GM19328 (cell line): Measurements from ENCODE around the gene RYR3.

Source experiments
- ATAC-seq: cut with Tn5 transposase; IDR thresholded peaks from one replicate; pipeline ENCODE4 v1.9.1; 2021; ENCODE audit warnings: mild to moderate bottlenecking, moderate library complexity; ENCODE audit not compliant: unreplicated experiment

RYR3 gene

DNA sequence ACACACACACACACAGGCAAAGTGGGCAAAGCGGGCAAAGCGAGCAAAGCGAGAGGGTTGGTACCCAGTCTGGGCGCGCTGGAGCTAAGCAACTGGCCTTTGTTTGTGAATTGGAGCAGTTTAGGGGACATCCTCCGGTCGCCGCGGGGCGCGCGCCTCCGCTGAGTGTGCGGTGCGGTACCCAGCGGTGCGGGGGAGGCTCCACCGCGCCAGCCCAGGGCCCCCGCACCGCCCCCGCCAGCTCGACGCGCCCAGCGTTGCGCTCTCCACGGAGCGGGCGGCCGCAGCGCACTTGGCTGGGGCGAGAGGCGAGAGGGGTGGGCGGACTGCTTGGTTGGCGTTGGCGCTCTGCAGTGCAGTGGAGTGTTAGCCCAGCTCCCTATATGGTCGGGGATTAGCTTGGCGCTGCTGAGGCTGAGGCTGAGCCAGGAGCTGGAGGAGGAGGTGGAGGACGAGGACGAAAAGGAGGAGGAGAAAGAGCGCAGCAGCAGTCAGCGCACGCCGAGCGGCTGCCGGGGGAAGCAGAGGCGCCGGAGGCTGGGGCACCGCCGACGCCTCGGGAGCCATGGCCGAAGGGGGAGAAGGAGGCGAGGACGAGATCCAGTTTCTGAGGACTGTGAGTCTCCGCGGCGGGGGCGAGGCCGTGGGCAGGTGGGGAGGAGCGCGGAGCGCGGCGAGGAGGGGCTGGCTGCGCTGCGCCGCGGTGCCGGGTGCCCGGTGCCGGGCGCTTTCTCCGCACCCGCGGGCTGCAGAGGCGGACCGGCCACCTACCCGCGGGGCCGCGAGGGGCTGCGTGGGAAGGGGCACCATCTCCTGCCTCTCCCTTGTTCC, at the start of gene RYR3:
RYR3 (plus strand) TSS at position 487 of the 831 bp plus-strand sequence; CDS start at position 566, 79 bp downstream.
- no peak for ATAC-seq

DNA sequence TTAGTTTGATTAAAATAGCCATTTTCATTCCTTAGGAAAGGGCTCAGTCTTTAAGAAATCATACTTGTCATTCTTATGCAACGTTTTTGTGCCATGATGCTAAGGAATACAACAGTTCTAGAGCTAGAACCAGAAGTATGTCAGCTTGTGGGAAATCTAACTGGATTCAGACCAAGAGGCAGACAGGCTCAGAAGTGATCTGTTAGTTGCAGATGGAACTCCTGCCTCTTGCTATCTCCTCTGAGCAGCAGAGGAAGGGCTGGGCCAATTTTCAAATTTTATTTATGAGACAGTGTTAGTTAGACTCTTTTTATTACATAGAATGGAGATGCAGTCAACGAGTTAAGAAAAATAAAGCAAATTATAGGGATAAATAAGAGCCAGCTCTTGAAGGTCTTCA, 48.5 kb upstream of the RYR3 start:
- ATAC-seq: no peak

DNA sequence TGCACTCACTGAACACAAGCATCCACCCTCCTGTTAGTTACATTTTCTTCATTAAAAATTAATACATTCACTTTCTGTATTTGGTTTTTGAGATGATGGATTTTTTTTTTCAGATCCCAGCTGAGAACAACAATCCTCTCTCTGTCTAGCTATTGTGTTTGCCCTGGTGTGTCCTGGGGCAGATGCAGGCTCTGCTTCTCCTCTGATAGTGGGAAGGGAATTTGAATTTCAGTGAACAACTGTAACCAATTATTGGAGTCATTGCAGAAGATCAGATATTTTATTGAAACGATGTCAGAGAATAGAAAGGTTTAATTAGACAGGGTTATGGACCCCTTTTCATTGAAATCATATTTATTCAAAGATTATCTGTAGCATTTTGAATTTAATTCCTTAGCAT, 33.1 kb upstream of the RYR3 start:
- no peak for ATAC-seq

DNA sequence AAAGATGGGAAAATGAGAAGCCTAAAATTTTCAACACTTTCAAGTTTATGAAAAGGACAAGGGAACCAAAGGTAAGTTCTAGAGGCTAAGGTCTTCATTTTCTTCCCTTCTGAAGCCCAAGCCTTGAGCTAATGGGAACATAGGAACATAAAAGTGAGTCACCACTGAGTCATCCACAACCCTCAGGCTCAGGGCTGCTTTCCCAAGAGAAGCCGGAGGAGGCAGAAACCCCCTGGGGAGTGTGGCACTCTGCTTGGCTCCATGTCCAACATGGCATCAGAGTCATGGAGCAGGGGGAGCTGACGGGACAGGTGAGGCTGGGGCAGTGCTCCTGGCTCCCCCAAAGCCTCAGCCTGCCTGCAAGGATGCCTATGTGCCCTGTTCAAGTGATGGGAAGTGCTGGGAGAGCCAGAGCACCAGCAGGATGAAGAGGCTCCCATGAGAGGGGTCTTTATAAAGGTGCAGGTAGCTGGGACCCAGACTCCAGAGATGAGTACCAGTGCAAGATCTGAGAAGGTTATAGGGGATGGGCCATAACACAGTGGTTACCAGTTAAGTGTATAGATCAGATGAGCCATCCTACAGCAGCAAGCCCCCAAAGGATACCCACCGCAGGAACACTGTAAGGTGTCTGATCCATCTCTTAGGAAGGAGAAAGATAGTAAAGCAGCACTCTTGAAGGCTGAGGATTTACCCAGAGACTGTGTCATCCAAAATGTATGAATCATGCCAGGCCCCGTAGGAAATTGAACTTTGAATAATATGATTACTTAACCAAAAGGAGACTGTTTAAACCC, 31.8 kb upstream of the RYR3 start:
- ATAC-seq: no peak

DNA sequence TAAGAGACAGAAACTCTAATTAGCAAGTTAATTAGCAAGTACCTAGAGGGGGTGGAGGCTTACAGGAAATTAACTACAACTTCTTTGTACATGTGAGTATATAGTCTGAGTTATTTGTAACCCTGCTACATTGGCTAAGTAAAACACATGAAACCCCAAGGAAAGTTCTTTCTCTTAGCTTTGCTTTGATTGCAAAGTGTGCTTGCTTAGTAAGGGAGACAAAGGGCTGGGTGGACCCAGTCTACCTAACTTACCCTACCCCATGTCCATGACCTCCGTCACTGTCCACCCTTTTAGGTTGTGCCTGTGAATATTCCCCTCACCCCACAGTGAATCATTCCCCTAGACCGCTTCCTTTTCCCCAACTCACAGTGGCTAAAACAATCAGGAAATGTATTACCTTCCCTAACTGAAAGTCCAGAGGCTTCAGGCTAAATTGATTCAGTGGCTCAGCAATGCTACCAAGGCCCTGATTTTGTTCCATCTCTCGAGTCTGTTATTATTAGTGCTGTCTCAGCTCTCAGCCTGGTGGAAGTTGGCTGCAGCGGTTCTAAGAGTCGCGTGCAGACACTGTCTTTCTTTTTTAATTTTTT, 31.1 kb upstream of the RYR3 start:
- no peak for ATAC-seq

DNA sequence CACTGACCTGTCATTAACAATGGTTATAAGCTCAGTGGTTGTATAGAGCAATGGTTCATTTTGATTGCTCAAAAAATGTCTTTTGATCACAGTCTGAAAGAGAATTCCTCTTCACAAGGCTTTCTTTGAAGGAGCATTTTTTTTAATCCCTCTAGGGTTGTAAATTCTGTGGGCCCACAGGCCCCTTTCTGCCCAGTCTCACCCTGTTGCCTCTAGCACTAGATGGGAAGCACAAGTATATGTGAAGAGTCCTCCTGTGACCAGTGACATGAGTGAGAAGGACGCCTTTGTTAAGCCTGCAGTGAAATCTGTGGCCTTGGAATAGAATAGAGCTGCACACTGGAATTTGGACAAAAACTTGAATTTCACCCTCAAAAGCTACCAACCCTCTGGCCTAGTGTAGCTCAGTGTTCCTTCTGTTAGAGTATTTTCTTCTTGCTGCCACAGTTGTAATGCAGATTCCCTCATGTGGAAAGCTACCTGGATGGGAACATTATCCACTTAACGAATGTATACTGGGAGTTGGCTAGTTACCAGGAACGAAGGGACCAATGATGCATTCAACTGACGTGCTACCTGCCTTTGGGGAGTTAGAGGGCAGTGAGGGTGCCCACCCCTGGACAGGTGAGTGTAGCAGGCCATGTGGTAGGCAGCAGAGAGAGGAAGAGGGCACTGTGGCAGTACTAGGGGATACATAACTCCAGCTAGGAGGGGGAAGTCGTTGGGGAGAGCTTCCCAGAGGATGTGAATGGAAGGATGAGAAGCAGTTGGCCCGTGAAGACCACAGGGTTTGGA, 28.3 kb upstream of the RYR3 start:
- no peak for ATAC-seq

DNA sequence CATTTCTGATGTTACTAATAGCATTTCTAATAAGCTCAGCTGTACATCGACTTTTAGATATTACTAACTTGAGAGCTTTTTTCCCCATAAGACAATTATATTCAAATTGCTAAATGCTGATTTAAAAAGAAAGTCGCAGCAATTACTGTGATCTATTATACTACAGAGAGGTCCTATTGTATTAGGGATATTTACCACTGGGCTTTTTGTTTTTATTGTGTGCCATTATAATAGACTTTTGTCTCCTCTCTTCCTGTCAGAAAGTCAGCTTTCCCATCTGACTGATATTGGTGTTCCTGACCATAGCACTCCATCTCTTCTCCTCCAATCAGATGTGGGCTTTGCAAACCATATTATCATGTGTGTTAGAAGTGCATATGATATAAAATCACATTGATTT, 27.2 kb upstream of the RYR3 start:
- ATAC-seq: no peak

DNA sequence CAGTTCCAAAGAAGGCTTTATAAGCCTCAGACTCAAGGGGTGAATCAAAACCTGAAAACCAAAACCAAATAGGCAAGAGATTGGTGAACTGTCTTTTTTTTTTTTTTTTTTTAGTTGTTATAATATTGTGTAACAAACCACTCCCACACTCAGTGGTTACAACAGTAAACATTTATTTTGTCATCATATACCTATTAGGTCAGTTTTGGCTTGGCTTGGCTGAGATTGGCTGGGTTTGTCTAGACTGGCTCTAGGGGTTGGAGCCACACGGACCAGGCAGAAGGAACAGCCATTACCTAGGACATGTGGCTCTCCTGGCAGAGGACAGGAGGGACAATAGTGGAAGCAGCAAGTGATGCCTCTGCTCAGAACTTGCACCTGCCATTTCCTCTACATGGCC, 26.4 kb upstream of the RYR3 start:
- ATAC-seq: no peak

DNA sequence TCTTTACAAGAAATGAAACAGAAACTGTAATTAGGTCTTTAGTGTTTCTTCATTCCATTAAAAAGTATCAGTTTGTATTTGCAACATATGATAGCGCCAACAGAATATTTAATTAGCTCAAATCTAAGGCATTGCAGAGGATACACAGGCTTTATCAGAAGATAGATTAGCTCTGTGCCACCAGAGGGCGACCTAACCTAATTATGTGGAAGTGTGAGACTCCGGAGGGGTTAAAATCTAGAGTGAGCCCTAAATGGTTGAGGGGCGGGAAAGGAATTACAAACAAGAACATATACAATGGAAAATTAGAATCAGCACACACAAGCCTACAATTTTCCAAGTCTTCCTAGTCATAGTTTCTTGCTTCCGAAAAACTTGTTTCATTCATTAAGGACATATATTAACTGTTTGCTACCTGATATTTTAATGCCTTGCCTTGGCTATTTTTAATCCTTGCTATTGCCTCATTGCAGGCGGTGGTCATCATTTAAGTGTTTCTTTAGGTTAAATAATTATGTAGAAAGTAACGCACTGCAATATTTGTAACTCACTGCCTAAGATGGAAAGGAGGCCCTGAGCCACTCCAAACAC, 18.0 kb upstream of the RYR3 start:
- no peak for ATAC-seq

DNA sequence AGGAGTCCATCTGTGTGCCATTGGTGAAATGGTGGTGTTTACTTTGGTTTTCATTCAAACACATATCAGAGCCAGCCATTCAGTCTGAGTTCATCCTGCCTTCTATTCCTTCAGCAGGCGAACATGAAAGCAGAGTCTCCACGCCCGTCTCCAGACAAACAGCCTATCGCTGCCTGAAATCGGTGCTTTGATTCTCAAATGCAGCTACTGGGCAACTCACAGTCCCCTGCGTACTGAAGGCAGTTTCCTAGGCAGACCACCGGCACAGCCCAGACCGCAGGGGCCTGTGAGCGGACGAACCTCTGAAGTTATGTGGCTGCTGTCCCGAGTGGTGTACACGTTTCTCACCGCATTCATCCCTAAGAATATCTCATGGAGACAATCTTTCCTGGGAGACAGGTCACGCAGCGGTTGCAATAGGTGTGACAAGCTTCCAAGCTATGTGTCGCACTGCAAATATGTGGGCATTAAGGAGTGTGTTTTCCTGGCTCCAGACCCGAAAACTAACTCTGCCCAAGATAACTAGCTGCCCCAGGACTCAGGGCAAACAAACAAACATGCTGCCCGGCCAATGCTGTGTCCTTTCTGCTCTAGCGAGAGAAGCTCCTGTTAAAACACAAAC, 16.9 kb upstream of the RYR3 start:
- ATAC-seq: no peak

DNA sequence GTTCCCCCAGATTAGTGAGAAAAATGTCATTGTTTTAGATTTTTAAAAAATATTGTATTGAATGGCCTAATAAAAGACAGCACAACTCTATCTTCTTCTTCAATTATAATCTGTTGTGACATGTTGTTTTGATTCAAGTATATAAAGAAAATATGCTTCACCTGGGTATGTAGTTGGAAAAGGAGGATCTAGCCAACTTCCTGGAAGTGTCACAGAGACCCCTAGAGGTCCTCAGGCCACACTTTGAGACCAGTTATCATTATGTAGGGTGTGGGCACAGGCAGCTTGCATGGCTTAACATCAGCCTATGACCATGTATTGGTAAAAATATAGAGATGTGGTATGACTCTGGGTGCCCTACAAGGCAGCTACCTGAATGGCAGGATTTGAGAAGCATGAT, 14.7 kb upstream of the RYR3 start:
- no peak for ATAC-seq

DNA sequence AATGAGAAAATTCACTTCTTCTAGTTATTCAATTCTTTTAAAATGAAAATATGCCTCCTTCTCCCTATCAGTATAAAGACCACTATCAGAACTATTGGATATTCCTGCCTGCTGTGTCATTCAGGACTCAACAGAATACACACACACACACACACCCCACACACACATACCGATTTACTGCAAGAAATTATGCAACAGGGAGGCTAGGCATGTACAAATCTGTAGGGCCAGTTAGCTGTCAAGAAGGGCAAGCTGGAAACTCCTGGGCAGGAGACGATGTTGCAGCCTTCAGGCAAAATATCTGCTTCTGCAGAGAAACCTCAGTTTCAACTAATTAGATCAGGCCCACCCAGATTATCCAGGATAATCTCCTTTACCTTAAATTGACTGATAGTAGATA, 13.9 kb upstream of the RYR3 start:
- no peak for ATAC-seq

DNA sequence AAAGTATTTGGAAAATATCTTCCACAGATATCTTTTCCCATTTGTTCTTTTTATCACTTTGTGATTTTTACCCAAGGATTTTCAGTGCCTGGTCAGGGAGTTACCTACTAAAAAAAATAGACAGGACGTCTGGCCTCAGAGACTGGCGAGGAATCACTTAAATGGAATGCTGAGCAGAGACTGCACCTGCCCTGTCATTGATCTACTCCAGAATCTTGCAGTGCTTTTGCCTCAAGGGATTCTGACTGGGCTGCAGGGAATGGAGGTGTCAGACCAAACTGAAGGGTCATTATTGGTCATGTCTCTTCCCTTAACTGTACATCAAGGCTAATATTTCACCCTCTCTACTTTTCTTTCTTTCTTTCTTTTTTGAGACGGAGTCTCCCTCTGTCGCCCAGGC, 12.1 kb upstream of the RYR3 start:
- ATAC-seq: no peak

DNA sequence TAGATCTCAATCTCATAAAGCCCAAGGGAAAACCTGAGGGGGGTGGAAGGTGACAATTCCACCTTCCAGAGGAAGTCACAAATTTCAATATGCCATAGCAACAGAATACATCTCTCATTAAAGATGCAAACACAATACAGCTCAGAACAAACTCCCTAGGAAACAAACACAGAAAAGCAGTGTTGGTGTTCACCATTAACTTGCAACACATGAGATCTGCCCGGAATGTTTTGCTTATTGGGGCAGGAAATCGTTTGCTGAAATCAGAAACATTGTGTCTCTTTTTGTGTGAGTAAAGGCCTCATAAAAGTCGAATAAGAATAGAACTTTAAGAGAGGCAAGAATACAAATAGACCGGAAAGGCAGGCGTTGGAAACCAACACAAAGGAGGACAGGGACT, 5.8 kb upstream of the RYR3 start:
- no peak for ATAC-seq

DNA sequence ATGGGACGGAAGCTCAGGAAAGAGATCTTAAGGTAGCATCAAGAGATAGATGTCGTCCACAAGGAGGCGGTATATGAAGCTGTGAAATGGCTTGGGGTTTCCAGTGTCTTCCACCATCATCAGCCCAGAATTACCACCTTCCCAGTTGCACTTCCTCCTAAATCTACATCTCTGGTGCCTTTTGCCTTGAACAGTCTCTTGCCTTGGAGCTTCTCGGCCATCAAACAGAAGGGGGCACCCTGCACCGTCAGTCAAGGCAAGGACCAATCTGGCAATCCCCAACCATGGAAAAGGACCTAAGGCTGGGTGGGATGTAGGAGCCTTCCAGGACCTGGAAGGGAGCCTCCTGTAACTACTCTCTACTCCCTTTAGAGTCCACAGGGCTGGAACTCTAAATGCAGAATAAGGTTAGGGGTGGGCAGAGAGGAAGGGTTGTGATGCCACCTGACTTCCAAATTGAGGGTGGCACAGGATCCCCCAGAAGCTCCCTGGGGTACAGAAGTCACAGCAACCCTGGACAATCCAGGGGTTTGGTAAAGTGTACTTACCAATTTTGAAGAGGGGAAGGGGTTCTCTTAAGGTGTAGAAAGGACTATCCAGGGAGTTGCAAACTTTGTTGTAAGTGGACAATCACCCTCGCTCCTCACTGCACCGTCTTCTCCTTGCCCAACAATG, 1.0 kb upstream of the RYR3 start:
- ATAC-seq: no peak

DNA sequence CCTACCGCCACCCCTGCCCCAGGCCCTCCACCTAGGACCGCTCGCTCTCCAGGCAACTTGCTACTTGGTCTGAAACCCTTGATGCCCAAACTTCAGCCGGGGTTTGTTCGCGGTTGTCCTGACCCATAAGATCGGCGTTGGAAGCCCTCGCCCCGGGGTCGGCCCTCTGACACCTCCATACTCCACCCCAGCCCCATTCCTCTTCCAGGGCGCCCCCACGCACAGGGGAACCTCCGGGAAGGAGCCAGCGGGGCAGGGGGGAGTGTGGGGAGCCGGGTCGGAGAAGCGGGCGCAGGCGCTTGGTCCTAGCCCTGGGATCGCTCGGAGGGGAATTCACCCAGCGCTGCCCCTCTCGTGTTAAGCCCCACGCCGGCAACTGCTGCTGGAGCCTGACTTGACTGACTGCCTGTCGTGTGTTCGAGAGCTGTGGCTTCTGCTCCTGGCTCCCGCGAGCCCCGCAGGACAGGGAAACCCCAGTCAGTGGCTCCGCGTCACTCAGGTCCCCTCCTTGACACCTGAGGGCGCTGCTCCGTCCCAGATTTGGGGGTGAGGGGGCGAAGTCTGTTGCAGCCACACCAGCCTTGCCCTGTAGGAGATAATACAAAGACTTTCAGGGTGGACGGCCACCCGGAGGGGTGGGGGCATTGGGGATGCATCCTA, 675 bp downstream of the RYR3 start:
- no peak for ATAC-seq

DNA sequence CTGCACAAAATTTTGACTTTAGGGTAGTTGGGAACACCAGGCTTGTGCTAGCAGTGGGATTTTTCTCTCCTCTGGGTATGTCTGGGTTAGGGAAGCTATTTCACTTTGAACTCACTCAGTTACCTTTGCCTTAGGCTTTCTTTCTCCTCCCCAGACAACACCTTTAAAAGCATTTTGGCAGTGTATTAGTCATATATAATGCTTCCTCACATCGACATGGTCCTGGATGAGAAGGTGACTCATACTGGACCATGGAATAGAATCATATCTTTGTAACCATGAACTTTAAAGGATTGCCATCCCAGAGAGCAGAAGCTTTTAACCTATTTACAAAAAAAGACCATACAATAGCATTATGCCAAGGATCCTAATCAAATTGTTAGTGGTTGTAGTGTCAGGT, 2.7 kb downstream of the RYR3 start:
- no peak for ATAC-seq

DNA sequence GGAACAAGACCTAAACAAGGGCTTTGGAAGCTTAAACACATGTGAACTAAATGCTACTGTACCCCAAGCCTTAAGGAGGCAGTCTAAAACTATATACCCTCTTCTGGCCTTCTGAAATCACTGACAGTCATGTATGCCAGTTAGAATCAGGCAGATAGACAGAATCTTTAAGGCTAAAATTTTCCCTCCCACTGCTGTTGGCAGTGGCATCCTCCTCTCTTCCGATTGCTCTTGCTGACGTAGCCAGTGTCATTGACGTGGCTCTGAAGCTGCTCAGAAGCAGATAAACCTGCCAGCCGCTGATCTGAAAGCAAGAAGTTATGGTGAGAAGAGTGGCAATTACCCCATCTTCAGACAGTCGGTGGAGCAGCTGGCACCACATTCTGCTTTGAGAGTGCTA, 3.3 kb downstream of the RYR3 start:
- no peak for ATAC-seq

DNA sequence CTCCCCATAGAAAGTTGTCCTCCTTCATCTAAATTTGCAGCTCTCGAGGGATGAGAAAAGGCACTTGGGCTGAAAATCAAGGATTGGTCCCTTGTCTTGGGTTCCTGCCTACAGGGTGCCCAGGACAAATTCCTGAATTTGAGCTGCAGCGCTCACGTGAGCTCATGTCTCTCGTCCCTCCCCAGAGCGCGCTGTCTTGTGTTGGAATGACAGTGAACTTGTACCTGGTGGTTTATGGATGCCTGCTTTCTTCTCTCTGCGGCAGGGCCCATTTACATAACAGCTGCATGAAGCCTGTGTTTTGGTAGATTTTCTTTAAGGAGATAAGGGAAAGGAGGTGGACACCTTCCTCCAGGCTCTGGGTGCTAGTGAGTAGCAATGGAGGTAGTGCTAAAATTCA, 4.3 kb downstream of the RYR3 start:
- no peak for ATAC-seq
